HUES64 (cell line): ENCODE measurements around the gene AP1G1.

ENCODE experiments used
- H3K27ac ChIP-seq: 2 replicates; pipeline ENCODE4 v1.7.0; 2013; ENCODE audit warnings: low read depth, low read length, inconsistent platforms
- H3K27me3 ChIP-seq: 2 replicates; pipeline ENCODE4 v1.6.1; 2013; ENCODE audit warnings: mild to moderate bottlenecking, low read length; ENCODE audit not compliant: insufficient read depth
- H3K36me3 ChIP-seq: 2 replicates; pipeline ENCODE4 v1.6.1; 2013; ENCODE audit warnings: mild to moderate bottlenecking, low read length; ENCODE audit not compliant: insufficient read depth
- H3K4me1 ChIP-seq: 2 replicates; pipeline ENCODE4 v1.6.1; 2013; ENCODE audit warnings: mild to moderate bottlenecking, low read length, moderate library complexity; ENCODE audit not compliant: insufficient read depth
- H3K4me3 ChIP-seq: 2 replicates; pipeline ENCODE4 v1.5.1; 2013; ENCODE audit warnings: mild to moderate bottlenecking, low read length, moderate library complexity
- H3K9ac ChIP-seq: 2 replicates; pipeline ENCODE4 v1.6.1; 2013; ENCODE audit warnings: mild to moderate bottlenecking, low read depth, low read length
- H3K9me3 ChIP-seq: 2 replicates; pipeline ENCODE4 v1.6.1; 2013; ENCODE audit warnings: low read depth, low read length; ENCODE audit not compliant: insufficient read depth
- WGBS: fragments of 150-250, 120-280 bp; methylation state at CpG from one replicate; pipeline ENCODE4 v1.1.7; 2013; ENCODE audit warnings: missing lambda C conversion rate; 5-methylcytosine and 5-hydroxymethylcytosine counted together

Gene AP1G1

DNA sequence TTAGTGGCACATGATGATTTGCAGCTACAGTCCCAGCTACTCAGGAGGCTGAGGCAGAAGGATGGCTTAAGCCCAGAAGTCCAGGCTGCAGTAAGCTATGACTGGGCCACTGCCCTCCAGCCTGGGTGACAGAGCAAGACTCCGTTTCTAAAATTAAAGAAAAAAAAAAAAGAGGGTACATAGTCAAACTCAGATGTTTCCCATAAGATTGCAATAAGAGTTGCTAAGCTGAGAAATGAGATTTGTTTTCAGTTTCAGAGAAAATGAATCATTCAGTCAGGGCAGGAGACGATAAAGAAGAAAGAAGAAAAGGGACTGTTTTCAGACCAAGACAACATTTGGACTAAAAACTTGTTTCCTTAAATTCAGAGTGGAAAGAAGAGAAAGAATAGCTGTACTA is 54.0 kb downstream of the AP1G1 start:
- Histone ChIP-seq H3K9me3 (no peaks in the 10 kb centered on the region), H3K27me3 (no peaks in the 10 kb centered on the region), H3K27ac (no peak overlapping the region), H3K36me3 (peaks cover 90% of the 10 kb centered on the region), H3K9ac (no peak overlapping the region), H3K4me3 (no peak overlapping the region), H3K4me1 (no peaks in the 10 kb centered on the region)
- WGBS: 83% methylated on average over 2 of the region's 2 CpGs

DNA sequence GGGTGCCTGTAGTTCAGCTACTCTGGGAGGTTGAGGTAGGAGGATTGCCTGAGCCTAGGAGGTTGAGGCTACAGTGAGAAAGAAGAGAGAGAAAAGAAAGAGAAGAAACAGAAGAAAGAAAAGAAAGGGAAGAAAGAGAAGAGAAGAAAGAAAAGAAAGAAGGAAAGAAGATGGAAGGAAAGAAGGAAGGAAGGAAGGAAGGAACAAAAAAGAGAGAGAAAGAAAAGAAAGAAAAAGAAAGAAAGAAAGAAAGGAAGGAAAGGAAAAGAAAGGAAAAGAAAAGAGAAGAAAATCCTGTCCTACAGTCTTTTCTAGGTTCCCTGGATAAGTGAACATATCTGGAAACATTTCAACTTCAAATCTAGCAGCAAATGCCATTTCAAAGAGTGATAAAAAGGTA is 54.5 kb downstream of the AP1G1 start:
- H3K4me3 ChIP-seq: no peak overlapping the region
- H3K9ac ChIP-seq: no peak overlapping the region
- no peak overlapping the region for H3K27ac ChIP-seq
- peaks cover 92% of the 10 kb centered on the region for H3K36me3 ChIP-seq
- no peaks in the 10 kb centered on the region for H3K4me1 ChIP-seq
- no peaks in the 10 kb centered on the region for H3K9me3 ChIP-seq
- no peaks in the 10 kb centered on the region for H3K27me3 ChIP-seq

DNA sequence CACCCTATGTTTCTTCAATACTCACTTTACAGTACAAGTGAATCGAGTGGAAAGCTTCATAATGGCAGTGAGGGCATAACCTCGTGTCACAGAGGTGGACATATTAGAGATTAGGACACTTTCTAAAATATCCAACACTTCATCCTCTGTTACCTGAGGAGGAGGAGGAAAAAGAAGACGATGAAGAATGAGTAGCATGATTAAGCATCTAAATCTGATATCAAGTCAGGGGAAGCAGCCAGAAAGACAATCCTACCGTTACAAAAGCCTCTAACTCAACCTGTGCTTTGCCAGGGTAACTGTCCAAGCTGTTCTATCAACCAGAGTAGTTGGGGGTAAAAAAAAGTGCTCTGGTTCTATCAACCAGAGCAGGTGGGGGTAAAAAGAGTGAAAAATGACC is 60.4 kb downstream of the AP1G1 start:
- H3K36me3 ChIP-seq: peaks cover 91% of the 10 kb centered on the region

DNA sequence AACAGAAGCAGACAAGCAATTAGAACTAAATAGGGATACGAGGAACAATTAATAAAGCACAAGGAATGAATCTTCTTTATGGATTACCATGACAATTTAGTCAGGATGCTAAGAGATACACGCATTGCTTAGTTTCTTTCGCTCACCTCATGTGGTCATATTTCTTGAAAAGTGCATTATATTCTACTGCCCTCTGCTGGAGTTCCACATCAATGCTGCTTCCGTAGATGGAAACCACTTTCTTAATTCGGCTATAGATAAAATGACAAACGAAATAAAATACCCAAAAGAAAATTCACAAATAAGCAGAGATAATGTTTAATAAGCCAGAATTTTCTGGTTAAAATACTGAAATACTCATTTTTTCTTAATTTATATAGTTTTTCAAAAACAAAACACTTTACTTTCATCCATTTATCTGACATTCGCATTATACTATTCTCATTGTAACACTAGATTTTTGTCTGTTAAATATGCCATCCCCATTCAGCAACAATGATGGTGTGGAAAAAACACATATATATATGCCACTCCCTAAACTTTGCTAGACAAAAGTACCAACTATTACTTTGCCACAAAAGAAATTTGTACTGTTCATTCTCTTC is 62.1 kb downstream of the AP1G1 start:
- 86% methylated on average over 7 of the region's 7 CpGs for WGBS
- Histone ChIP-seq H3K9ac (no peak overlapping the region), H3K27ac (no peak overlapping the region), H3K27me3 (no peaks in the 10 kb centered on the region), H3K9me3 (no peaks in the 10 kb centered on the region), H3K4me3 (no peak overlapping the region), H3K4me1 (no peaks in the 10 kb centered on the region), H3K36me3 (peaks cover 88% of the 10 kb centered on the region)

More for the DNA sequence above, 60.4 kb downstream of the AP1G1 start:
- H3K9ac ChIP-seq: no peak overlapping the region
- no peak overlapping the region for H3K27ac ChIP-seq
- H3K4me1 ChIP-seq: no peaks in the 10 kb centered on the region
- WGBS: 97% methylated on average over 2 of the region's 4 CpGs
- no peak overlapping the region for H3K4me3 ChIP-seq
- no peaks in the 10 kb centered on the region for H3K27me3 ChIP-seq
- no peaks in the 10 kb centered on the region for H3K9me3 ChIP-seq

DNA sequence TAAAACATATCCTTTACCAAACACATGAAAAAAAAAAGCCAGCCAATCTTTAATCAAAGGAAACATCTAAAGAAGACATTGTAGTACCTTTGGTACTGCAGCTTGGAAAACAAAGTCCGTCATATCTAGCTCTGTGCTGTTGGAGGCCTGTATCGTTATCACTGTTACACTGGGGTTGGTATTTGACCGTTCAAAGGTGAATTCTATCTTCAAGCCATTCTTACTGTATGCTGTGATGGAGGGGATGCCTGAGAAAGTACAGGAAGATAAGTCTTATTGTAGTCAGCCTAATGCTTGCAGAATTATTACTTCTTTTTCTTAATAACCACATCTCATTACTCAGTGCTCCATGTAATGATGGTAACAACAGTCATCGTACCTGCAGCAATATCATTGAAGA is 69.8 kb downstream of the AP1G1 start:
- 96% methylated on average over 4 of the region's 4 CpGs for WGBS
- peaks cover 82% of the 10 kb centered on the region for H3K36me3 ChIP-seq

DNA sequence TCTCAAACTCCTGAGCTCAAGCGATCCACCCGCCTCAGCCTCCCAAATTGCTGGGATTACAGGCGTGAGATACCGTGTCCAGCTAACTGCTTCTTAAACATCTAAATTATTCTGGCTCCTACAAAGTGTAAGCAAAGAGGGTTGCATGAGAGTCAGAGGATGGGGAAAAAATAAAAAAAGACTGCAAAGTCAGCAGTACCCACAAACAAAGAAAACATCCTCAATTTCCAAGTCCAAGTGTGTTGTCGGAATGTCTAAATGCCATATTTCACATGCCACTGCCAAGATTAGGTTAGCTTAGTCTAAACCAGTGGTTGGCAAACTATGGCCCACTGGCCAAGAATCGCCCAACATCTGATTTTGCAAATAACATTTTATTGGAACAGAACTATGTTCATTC is 71.1 kb downstream of the AP1G1 start:
- Histone ChIP-seq H3K4me1 (no peaks in the 10 kb centered on the region; the same call in 1 of the 2 replicates), H3K36me3 (peaks cover 84% of the 10 kb centered on the region), H3K27me3 (no peaks in the 10 kb centered on the region), H3K9me3 (no peaks in the 10 kb centered on the region), H3K9ac (no peak overlapping the region), H3K27ac (no peak overlapping the region), H3K4me3 (no peak overlapping the region)
- WGBS: 95% methylated on average over 6 of the region's 6 CpGs

More for the DNA sequence above, 69.8 kb downstream of the AP1G1 start:
- H3K4me3 ChIP-seq: no peak overlapping the region
- no peaks in the 10 kb centered on the region; the same call in 1 of the 2 replicates for H3K4me1 ChIP-seq
- no peaks in the 10 kb centered on the region for H3K27me3 ChIP-seq
- H3K9ac ChIP-seq: no peak overlapping the region
- no peak overlapping the region for H3K27ac ChIP-seq
- H3K9me3 ChIP-seq: no peaks in the 10 kb centered on the region

DNA sequence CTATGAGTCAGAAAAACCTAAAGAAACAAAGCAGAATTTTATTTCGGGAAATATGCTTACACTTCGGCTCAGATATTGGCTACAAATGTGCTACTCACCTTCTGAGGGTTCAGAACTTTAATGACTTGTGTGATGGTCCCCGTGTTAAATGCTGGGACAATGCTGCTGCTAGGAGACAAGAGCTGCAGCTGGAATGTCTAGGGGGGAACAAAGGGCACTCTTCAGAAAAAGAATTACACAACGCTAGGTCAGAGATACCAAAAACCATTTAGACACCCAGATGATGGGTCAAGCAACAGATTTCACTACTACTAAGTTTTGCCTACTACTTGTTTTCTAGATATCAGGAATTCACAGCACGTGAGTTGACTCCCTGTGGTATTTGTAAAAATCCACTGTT is 74.1 kb downstream of the AP1G1 start:
- Histone ChIP-seq H3K4me3 (no peak overlapping the region), H3K27ac (no peak overlapping the region)

DNA sequence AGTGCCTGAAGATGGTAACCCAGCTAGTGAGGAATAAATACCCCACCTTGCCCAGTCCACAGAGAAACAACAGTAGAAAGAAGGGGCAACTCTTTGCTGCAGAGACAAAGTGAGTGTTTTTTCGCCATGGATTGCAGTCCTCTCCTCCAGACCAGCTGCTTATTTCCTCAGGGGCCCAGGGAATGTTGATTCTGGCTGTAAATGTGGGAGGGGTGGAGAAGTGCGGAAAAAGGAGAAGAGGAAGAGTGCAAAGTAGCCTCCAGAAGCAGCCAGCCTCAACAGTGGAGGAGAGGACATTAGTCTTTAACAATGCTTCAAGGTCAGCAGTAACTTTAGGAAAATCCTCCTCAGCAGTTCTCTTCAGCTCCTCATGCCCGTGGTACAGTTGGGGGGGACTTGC is 76.0 kb downstream of the AP1G1 start:
- H3K9ac ChIP-seq: no peak overlapping the region
- no peaks in the 10 kb centered on the region for H3K27me3 ChIP-seq
- no peak overlapping the region for H3K4me3 ChIP-seq
- H3K9me3 ChIP-seq: no peaks in the 10 kb centered on the region
- 96% methylated on average over 3 of the region's 3 CpGs for WGBS
- H3K27ac ChIP-seq: no peak overlapping the region
- peaks cover 61% of the 10 kb centered on the region for H3K36me3 ChIP-seq
- H3K4me1 ChIP-seq: peaks cover 7% of the 10 kb centered on the region; the same call in 1 of the 2 replicates

More for the DNA sequence above, 74.1 kb downstream of the AP1G1 start:
- Histone ChIP-seq H3K9ac (no peak overlapping the region), H3K27me3 (no peaks in the 10 kb centered on the region), H3K9me3 (no peaks in the 10 kb centered on the region), H3K4me1 (peaks cover 2% of the 10 kb centered on the region; the same call in 1 of the 2 replicates), H3K36me3 (peaks cover 81% of the 10 kb centered on the region)
- 92% methylated on average over 5 of the region's 5 CpGs for WGBS

DNA sequence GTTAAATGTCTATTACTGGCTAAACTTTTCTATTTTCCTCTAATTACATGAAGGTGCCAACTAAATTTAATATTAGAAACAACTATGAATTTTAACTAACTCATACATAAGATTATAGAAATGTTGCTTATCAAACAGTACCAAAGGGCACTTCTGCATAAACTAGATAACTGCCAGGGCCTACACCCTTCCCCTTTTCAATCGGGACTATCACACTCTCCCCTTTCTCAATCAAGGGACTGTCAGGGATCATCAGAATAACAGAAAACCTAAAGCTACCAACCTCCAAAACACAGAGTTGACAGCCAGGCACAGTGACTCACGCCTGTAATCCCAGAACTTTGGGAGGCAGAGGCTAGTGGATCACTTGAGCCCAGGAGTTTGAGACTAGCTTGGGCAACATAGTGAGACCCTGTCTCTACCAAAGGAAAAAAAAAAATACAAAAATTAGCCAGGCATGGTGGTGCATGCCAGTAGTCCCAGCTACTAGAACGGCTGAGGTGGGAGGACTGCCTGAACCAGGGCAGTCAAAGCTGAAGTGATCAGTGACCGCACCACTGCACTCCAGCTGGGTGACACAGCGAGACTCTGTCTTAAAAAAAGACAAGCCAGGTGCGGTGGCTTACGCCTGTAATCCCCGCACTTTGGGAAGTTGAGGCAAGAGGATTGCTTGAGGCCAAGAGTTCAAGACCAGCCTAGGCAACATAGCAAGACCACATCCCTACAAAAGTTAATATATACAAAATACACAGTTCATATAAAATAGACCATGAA is 80.9 kb downstream of the AP1G1 start:
- Histone ChIP-seq H3K27me3 (peaks cover 19% of the 10 kb centered on the region), H3K9me3 (no peaks in the 10 kb centered on the region), H3K4me1 (peaks cover 13% of the 10 kb centered on the region), H3K36me3 (peaks cover 25% of the 10 kb centered on the region), H3K4me3 (no peak overlapping the region), H3K27ac (no peak overlapping the region), H3K9ac (no peak overlapping the region)
- 92% methylated on average over 8 of the region's 8 CpGs for WGBS

DNA sequence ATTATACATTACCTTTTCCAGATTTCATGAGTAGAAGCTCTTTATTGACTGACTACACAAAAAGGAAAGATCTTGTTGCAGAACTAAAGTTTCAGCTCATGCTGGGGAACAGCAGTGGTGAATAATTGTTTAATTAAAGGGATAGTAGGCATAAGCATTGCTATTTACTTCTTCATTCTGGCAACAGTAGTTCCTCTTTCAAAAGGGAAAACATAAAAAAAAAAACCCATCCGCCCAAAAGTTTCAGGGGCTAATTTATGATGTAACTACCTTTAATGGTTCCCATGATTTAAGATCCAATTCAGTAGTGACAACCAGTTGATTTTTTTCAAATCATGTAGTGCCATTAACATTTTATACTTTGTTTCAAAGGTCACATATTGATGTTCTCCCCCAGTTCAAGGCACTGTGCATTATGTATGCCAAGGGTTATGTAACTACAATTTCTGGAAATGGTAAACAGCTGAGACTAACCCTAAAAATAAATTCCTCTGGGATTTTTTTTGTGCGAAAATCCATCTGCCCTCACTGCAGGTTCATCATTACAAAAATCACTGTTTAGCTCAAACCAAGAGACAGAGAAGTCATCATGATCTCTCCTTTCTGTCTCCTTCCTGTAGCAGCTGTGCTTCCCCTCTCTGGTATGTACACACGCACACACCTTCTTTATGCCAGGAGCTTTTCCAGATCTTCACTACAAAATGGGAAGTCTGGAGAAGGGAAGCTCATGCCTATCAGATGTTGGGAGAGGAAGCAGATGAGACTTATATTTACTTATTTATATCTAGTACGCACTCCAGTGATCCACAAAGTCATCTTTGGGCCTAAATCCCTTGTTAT is 81.9 kb downstream of the AP1G1 start:
- Histone ChIP-seq H3K9ac (no peak overlapping the region), H3K27ac (no peak overlapping the region)

DNA sequence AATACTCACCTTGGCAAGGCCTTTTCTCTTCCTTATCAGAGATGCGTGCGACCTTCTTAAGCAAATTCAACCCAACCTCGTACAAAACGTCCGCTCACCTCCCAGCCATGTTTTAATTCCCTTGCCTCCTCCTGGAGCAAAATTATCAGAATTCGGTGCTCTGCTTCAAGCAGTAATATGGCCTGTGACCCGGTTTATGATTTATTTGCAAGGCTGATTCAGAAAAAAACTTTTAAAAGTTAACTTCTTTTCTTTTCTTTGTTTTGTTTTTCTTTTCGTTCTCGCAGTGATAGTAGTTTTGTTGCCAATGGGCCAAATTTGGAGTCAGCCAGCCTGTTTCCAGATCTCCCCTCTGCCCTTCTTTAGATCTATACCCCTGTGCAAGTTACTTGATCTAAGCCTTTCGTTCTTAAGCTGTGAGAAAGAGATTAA is 84.3 kb downstream of the AP1G1 start, which contains the start of gene PHLPP2:
Gene PHLPP2 (minus strand): TSS at position 382 of the 432 bp plus-strand sequence. CDS start 9,906 bp downstream, outside the sequence.
- Histone ChIP-seq H3K9ac (peak within 1 kb of the TSS; percentile 81), H3K4me1 (peaks cover 21% of the 10 kb centered on the region), H3K4me3 (peak within 1 kb of the TSS; percentile 72), H3K27ac (peak within 1 kb of the TSS; percentile 74; the same call in 1 of the 2 replicates), H3K36me3 (no peaks in the 10 kb centered on the region), H3K9me3 (no peaks in the 10 kb centered on the region), H3K27me3 (peaks cover 19% of the 10 kb centered on the region)
- WGBS: 22% methylated on average over 8 of the region's 10 CpGs

More for the DNA sequence above, 81.9 kb downstream of the AP1G1 start:
- H3K4me3 ChIP-seq: no peak overlapping the region
- H3K36me3 ChIP-seq: peaks cover 15% of the 10 kb centered on the region
- 83% methylated on average over 4 of the region's 4 CpGs for WGBS
- H3K27me3 ChIP-seq: peaks cover 19% of the 10 kb centered on the region
- H3K9me3 ChIP-seq: no peaks in the 10 kb centered on the region
- peaks cover 20% of the 10 kb centered on the region for H3K4me1 ChIP-seq
